Measurements from ENCODE around the gene TNNT2.

GRCh38 chr1:201384406-201384782, 6.9 kb upstream of the TNNT2 start:
- TF ChIP-seq CTCF (IDR thresholded peaks at IDR 0.05): no peak
- TF ChIP-seq POLR2A (IDR thresholded peaks at IDR 0.05): no peak

Data from esophagus squamous epithelium (tissue), 4 donors.